HG03571 (cell line): ENCODE measurements around the gene TBC1D22B.

Experiments
- ATAC-seq: cut with Tn5 transposase; IDR thresholded peaks from one replicate; pipeline ENCODE4 v1.9.1; 2021; ENCODE audit not compliant: unreplicated experiment

The TBC1D22B gene

DNA sequence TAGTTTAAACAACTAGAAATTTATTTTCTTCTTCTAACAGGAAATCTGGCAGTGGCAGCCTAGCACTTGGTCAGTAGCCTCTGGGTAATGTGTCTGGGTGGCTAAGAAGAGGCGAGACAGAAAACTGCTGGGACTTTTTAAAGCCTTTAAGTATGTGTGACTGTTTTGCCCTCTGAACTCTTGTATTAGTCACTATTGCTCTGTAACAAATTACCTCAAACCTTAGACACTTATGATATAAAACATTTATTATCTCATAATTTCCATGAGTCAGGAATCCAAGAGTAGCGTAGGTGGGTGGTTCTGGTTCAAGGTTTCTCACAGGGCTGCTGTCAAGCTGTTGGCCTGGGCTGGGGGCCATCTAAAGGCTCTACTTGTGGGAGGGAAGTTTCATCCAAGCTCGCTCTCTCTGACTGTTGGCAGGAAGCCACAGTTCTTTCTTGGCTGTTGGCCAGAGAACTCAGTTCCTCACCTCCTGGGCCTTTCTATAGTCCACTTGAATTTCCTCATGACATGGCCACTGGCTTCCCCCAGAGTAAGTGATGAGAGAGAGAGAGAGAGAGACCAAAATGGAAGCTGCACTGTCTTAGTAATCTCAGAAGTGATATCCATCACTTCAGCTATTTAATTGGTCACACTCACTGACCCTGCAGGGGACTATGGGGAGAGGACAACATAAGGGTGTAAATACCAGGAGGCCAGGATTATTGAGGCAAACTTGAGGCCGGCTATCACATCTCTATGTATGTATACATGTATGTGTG, 17.4 kb upstream of the TBC1D22B start:
- no peak for ATAC-seq

DNA sequence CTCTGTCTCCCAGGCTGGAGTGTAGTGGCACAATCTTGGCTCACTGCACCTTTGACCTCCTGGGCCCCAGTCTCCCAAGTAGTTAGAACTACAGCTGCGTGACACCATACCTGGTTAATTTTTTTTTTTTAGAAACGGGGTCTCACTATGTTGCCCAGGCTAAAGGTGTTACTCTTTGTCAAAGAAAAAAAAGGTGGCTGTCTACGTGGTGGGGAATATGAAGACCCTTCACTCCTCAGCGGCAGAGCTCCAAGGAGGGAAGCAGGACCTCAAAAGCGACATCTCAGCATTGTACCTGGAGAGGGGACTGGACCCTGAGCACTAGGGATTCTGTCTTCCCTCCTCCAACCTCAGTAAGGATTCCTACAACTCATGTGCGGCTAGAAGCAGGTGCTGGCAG, 16.4 kb upstream of the TBC1D22B start:
- ATAC-seq: no peak

DNA sequence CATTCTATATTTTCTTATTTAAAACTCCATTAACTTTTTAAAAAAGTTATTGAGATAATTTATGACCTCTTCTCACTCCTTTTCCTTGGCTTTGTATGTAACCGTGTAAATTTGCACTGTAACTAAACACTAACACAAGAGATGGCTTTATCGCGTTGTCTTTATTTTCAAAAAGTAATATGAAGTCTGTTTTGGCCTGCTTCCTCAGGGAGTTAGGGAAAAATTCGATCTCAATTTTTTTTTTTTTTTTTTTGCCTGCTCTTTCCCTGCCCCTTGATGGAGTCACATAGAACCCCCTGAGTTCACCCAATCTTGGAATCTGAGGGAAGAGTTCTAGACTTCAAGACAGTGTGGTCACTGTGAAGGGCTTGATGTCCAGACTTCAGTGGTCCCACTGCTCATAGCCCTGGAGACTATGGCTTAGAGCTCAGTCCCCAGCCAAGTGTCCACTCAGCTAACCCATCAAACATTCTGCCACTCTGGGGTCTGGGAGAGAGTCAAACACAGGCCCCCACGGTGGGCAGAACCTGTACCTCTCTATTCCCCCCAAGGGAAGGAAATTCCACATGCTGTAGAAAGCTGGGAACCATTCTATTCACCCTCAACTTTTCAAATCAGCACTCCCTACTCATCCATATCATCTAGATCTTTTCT, 15.7 kb upstream of the TBC1D22B start:
- ATAC-seq: no peak

DNA sequence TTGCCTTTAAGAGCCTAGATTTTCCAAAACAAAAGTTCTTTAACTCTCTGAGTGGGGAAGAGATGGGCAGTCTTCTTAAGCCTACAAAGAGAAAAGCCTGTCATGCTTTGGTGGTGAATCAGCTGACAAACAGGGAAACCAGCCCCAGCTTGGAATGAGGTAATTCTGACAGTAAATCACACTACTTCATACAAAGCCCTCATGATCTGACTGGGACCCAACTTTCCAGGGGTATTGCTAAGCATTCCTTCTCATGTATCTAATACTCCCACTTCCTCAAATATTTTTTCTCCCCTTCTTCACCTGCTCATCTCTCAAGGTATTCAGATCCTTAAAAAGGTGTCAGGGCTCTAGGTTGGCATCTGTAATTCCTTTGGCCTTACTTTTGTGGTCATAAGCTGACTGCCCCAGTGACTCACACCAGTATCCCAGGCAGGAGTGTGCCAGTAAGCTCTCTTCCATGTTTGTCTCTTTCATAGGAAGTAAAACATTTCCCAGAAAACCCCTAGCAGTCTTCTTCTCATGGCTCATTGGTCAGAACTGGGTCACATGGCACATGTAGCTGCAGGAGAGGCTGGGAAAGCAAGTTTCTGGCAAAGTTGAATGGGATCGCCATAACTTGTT, 15.0 kb upstream of the TBC1D22B start:
- no peak for ATAC-seq

DNA sequence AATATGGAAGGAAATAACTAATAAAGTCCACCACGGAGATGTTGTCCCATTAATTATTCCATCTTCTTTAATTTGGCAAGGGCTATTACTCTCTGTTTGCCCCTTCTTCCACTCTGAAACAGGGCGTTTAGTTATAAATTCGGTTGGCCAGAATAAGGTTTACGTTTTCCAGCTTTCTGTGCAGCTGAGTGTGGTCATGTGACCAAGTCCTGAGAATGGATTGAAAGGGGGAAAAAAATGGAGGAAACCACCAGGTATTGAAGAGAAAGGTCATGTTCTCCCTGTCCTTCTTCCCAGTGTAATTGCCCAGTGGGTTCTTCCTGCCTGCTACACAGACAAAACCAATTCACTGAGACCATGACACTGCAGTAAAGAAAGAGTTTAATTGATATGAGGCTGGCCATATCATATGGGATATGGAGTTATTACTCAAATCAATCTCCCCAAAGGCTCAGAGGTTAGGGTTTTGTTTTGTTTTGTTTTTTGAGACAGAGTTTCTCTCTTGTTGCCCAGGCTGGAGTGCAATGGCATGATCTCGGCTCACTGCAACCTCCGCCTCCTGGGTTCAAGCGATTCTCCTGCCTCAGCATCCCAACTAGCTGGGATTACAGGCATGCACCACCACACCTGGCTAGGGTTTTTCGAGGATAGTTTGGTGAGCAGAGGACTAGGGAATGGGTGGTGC, 14.3 kb upstream of the TBC1D22B start:
- ATAC-seq: no peak

DNA sequence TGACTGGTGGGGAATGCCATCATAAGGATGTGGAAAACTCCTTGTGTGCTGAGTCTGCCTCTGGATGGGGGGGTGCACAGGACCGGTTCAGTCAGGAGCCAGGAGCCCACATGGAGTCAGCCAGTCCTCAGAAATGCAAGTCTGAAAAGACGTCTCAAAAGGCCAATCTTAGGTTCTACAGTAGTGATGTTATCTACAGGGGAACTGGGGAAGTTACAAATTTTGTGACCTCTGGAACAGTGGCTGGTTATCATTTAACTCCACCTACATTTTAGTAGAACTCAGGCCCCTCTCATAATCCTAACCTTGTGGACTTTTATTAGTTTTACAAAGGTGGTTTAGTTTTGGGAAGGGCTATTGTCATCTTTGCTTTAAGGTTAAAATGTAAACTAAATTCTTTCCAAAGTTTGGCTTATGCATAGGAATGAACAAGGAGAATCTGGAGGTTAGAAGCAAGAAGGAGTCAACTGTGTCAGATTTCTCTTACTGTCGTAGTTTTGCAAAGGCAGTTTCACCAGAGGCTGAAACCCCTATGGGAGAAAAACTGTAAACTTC, 13.7 kb upstream of the TBC1D22B start:
- no peak for ATAC-seq

DNA sequence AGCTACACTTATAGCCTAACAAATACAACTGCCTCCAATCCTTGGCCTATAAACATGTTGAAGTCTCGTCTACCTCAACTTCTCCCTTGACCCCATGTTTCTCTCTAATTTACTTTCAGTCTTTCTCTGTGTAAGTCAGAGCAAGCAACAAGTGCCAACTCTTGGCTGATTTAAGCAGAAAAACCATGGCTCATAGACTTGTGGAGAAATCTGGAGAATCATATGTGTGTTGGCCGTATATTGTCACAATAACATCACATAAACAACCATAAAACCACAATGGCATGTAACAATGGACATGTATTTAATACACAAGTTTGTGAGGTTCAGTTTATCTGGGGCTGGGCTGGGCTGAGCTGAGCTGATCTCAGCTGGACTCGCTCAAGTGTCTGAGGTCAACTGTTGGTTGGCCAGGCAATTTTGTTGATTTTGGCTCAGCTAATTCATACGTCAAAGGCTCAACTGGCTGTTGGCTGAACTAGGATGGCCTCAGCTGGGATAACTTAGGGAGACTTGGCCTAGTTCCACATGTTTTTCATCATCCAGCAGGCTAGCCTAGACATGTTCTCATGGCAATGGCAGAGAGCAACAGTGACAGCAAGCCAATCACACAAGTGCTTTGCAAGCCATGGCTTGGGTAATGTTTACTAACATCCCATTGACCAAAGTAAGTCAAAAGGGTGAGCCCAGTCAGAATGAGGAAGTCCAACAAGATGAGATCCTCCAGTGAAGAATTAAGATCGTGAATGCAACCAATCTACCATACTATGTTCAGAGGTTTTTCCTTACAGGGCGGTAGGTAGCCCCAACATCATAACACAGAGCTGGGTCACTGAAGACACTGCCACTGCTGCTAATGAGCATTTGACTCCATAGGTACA, 12.9 kb upstream of the TBC1D22B start:
- no peak for ATAC-seq

DNA sequence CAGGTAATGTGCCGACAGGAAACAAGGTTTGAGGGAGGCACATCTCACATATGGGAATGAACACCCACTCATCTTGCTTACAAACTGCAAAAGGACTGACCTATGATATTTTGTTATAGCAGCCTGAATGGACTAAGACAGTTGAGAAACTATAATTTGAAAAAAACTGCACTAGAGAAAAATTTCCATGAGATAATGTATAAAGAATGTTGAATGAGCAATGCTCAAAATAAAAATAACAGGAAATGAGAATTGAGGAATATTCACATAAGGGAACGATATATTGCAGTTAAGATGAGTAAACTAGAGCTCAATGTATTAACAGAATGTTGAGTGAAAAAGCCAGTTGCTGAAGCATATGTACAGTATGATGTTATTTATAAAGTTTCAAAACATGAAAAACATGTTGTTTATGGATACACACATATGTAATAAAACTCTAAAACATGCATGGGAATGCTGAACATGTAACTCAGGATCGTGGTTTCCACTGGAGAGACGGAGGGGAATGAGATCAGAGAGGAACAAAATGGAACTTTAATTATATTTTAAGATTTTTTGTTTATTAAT, 6.3 kb upstream of the TBC1D22B start:
- ATAC-seq: no peak

DNA sequence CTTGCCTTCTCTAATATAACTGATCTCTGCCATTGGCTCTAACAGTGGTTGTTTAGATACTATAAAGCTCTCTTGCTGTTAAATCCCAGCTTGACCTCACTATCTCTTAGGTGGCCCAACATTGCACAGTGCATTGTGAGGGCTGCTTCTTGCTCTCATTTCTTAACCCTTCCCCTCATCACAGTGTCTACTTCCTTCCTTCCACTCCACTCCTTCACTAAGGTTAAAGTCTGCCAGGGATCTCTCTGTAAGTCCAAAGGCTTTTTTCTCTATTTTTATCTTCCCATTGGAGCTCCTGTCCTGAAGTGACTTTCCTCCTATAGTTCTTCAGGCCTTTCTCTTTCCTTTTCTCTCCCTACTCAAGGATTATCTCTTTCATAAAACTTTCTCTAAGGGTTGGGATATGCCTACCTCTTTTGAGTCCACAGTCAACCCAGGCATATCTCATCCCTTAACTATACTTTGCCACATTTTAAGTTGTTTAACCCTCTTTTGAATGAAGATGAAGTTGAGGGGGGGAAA, 4.0 kb upstream of the TBC1D22B start:
- no peak for ATAC-seq

DNA sequence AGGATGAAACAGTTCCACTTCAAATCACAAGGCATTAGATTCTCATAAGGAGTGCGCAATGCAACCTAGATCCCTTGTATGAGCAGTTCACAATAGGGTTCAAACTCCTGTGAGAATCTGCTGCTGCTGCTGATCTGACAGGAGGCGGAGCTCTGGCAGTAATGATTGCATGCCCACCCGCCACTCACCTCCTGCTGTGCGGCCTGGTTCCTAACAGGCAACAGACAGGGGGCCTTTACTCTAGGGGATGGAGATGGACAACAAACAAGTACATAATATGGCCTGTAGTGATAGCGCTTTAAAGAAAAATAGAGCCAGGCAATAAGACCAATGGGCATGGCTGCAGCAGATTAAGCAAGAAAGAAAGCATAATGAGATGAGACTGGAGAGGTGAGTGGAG, 2.7 kb upstream of the TBC1D22B start:
- ATAC-seq: no peak

DNA sequence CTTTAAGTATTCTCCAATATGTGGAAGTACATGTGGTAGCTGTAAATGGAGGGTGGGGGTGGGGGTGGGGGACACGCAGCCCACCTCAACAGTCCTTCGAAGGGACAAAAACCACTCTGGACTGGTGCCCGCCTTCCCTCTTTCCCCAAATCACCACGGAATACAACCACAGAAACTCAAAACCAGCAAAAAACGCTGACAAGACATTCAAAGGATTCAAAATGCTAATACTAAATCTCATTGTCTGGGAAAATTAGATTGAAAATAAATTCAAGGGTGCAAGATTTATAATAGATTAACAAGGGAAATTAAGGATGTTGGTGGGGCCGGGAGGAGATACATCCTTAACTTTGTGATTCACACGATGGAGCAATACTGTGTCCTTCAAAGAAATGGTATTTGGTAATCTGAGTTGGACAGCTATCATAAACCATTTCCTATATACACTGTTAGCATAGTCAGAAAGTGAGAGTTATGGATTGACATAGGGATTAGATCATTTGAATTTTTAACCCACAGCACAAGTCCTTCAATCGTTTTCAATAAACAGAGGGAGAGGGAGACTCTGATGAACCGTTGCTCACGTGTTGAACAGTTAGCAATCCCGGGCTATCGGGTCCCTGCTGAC, 766 bp upstream of the TBC1D22B start:
- ATAC-seq: no peak

DNA sequence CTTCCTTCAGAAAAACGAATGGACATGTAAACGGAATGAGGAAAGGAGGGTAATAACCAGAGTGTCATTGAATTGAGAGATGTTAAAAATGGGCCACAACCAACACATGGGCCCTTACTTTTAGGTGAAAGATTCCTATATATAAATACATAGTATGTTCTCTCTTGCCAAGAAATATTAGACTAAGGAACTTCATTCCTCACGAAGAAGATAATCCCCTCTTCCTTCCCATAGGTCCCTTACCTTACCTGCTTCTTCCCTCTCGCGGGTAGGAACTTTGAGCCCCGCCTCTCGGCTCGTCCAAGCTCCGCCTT, 295 bp upstream of the TBC1D22B start:
- ATAC-seq: no peak

DNA sequence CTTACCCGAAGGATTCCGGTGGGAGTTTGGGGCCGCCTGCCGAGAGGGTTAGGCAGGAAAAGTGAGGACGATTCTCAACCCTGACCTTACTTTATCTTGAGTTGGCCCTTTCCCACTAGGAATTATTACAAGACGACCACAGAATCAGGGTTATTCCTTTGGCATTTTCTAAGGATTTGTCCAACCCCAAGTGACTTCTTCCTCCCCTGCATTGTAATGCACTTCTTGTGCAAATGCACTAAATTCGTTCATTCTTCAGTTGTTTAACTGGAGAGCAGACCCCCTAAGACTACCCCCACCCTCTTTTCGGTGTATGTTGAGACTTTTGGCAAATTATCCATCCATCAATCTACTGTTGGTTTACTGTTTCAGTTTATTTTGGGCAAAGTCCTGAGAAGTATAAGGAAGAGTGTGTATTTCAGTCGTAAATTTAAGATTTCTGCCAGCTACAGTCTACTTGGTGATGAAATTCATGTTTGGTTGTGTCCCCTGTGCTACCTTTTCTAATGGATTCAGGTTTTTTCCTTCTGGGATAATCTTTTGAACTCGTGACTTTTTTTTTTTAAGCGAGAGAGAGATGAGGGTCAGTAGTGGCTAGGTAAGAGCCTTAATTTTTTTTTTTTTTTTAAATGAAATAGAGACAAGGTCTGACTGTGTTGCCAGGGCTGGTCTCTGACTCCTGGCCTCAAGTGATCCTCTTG, 983 bp downstream of the TBC1D22B start:
- ATAC-seq: no peak

DNA sequence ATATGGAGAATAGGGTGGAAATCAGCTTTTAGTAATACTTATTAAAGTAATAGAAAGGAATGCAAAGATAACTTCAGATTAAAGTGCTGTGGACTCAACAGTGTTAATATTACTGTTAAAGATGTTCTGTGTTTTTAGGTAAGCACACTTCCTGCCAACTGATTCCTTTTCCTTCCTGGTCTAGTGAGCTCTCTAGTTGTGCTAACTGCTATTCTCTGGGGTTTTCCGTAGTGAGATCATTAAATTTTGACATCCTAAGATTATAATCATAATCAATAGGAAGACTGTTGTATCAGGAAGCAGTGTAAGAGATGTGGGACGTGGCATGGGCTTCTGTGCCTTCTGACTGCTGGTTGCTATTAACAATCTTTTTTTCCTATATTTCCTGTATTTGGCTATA, 1.6 kb downstream of the TBC1D22B start:
- no peak for ATAC-seq

DNA sequence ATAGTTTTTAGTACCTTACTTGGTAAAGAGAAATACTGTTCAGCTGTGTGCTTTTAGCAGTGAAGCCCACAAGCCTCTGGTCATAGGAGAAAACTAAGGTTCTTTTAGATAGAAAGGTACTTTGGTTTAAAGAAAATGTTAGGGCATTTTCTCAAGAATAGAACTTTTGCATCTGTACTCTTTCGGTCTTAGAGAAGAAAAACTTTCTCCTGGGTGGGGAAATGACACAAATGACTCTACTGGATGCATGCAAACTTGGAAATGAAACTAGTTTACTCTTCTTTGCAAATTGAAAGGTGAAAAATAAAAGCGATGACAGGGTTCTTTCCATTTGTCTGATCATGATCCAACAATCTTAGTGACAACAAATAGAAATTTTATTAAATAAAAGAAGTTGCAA, 2.5 kb downstream of the TBC1D22B start:
- no peak for ATAC-seq

DNA sequence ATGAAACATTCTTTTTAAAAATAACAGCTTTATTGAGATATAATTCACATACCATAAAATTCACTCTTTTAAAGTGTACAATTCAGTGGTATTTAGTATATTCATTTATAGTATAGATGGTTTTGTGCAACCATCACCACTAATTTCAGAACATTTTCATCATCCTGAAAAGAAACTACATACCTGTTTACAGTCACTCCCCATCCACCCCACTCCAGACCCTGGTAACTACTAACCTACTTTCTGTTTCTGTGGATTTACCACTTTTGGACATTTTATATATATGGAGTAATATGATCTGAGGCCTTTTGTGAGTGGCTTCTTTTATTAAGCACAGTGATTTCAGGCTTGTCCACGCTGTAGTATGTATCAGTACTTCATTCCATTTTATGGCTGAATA, 2.9 kb downstream of the TBC1D22B start:
- no peak for ATAC-seq

DNA sequence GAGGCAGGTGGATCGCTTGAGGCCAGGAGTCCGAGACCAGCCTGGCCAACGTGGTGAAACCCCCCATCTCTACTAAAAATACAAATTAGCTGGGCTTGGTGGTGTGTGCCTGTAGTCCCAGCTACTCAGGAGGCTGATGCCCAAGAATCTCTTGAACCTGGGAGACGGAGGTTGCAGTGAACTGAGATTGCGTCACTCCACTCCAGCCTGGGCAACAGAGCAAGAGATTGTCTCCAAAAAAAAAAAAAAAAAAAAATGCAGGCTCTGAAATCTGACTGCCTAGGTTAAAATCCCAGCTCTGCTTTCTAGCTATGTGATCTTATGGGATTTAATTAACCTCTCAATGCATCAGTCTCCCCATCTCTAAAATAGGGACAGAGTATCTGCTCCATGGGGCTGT, 3.6 kb downstream of the TBC1D22B start:
- no peak for ATAC-seq

DNA sequence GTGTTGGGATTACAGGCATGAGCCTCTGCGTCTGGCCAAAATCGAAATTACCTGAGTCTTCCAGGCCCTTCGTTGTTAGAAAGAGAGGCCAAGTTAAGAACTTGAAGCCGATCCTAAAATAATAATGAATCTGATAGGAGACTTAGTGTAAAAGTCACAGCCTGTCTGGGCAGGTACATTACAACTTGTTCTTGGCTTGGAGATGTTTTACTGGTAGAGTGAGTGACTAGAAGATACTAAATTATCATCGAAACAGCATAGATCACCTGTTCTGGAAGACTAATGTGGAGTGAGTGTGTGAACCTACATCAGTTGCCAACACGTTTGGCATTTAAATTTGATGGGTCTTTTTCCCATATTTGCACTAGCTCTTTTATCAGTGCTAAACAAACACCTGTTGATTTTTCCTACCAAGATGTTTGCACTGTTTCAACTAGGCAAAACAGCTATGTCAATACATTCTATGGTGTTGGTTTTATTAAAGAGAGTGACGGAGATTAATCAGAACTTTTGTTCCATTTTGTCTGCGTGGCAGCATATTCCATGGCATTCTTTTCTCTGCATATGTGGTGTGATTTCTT, 5.0 kb downstream of the TBC1D22B start:
- ATAC-seq: no peak

DNA sequence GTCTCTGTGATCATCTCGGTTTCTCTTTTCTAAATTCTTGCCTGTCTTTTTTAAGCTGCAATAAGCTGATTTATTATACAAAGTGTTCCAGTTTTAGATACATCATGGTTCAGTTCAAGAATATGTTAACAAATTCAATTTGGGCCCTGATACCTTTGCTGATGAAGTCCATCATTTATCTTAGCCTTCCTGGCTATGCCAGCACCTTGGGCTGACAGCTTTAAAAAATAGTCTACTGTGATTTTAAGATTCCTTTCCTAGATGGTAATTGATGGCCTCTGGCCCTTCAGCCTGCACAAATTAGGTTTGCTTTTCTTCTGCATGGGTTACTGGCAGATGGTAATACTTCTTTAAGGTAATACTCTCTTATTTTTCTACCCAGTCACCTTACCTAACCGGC, 7.4 kb downstream of the TBC1D22B start:
- ATAC-seq: no peak
